AG09309 (cell line): Measurements from ENCODE around the gene ADGRG1.

ENCODE experiments used
- DNase-seq: peaks from one replicate; pipeline ENCODE4 v3.0.0-alpha.2; 2010; ENCODE audit warnings: low read depth
- H3K4me3 ChIP-seq: 2 replicates; pipeline ENCODE4 v1.5.1; 2011; ENCODE audit warnings: mild to moderate bottlenecking, low read depth, low read length, moderate library complexity; ENCODE audit not compliant: control insufficient read depth
- CTCF ChIP-seq: IDR thresholded peaks from 2 replicates; pipeline ENCODE4 v1.5.1; 2011; ENCODE audit warnings: mild to moderate bottlenecking, low read depth, low read length, inconsistent platforms; ENCODE audit not compliant: insufficient read depth, control insufficient read depth; ENCODE audit errors: missing control alignments

ADGRG1 gene

GRCh38 chr16:57640185-57640584, 11.8 kb downstream of the ADGRG1 start:
- H3K4me3 ChIP-seq: no peak overlapping the region
- TF ChIP-seq CTCF: no peak
- no peak for DNase-seq

GRCh38 chr16:57640612-57641011, 12.2 kb downstream of the ADGRG1 start:
- TF ChIP-seq CTCF: no peak
- H3K4me3 ChIP-seq: no peak overlapping the region
- no peak for DNase-seq

GRCh38 chr16:57642160-57643135, 14.0 kb downstream of the ADGRG1 start:
- no peak for TF ChIP-seq CTCF

GRCh38 chr16:57643147-57643874, 14.9 kb downstream of the ADGRG1 start:
- DNase-seq: peak; percentile 45
- no peak for TF ChIP-seq CTCF
- H3K4me3 ChIP-seq: no peak overlapping the region

More at GRCh38 chr16:57642160-57643135, 14.0 kb downstream of the ADGRG1 start:
- no peak overlapping the region for H3K4me3 ChIP-seq
- DNase-seq: no peak

GRCh38 chr16:57643910-57644309, 15.5 kb downstream of the ADGRG1 start:
- H3K4me3 ChIP-seq: no peak overlapping the region
- TF ChIP-seq CTCF: no peak
- no peak for DNase-seq

GRCh38 chr16:57644383-57645014, 16.1 kb downstream of the ADGRG1 start:
- DNase-seq: no peak
- no peak overlapping the region for H3K4me3 ChIP-seq
- TF ChIP-seq CTCF: no peak
